Stimulated activated memory B cell treated with anti-CD40 and anti-IgM and Interleukin-4, amounts not matched to agents 10 μg/mL and 1 μg/mL and 100 μg/mL, for 72 hours (primary cell): ENCODE data around the gene RRBP1.
"Not testable (repeated sequence)": the region's sequence is repeated elsewhere in the genome, so short reads cannot be mapped to it uniquely, and the experiment has no call there.

Experiments
- ATAC-seq: fragments of 150-1000 bp; cut with Tn5 transposase; 2 replicates; pipeline ENCODE4 v1.10.0; 2021
- H3K27ac Mint-ChIP-seq: one replicate; pipeline ENCODE4 v1.8.0; 2022; ENCODE audit warnings: mild to moderate bottlenecking, mixed read lengths
- H3K27me3 Mint-ChIP-seq: one replicate; pipeline ENCODE4 v1.8.0; 2022; ENCODE audit warnings: mixed read lengths
- H3K36me3 Mint-ChIP-seq: one replicate; pipeline ENCODE4 v1.8.0; 2022; ENCODE audit warnings: mixed read lengths
- H3K4me1 Mint-ChIP-seq: one replicate; pipeline ENCODE4 v1.8.0; 2022; ENCODE audit warnings: mixed read lengths
- H3K4me3 Mint-ChIP-seq: one replicate; pipeline ENCODE4 v1.8.0; 2022; ENCODE audit warnings: mild to moderate bottlenecking, moderate library complexity, mixed read lengths
- H3K9me3 Mint-ChIP-seq: one replicate; pipeline ENCODE4 v1.8.0; 2022; ENCODE audit warnings: mixed read lengths

Gene RRBP1

DNA sequence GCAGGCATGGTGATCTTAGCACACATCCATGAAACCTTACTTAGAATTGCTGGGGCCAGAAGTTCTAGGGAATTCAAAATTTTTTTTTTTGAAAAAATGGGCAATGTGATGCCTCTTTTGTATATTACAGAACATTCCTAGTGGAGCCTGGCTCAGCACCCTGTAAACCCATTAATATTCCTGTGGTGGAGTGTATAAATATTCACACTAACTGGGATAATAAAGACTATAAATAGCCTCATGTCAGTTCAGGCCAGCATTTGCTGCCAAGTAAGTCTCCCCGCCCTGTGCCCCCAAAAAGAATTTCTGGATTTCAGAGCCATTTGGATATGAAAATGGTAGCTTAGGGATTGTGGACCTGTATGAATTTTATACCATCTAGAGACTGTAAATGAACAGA is 32.6 kb upstream of the RRBP1 start:
- no peaks in the 10 kb centered on the region for H3K36me3 Mint-ChIP-seq
- H3K27me3 Mint-ChIP-seq: peaks cover 24% of the 10 kb centered on the region
- ATAC-seq: no peak
- no peak overlapping the region for H3K4me3 Mint-ChIP-seq
- no peaks in the 10 kb centered on the region for H3K9me3 Mint-ChIP-seq
- H3K27ac Mint-ChIP-seq: no peak overlapping the region
- H3K4me1 Mint-ChIP-seq: peaks cover 5% of the 10 kb centered on the region

DNA sequence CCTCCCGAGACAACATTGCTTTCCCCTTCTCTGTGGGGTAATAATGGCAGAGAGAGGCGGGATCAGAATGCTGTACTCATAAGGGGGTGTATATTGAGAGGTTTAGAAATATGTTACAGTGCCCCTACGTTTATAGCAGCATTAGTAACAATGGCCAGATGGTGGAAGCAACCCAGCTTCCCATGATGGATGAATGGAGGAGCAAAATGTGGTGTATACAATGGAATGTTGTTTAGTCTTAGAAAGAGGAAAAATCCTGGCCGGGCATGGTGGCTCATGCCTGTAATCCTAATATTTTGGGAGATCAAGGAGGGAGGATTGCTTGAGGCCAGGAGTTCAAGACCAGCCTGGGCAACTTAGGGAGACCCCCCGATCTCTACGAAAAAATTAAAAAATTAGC is 30.7 kb upstream of the RRBP1 start:
- no peak for ATAC-seq
- peaks cover 5% of the 10 kb centered on the region for H3K4me1 Mint-ChIP-seq

GRCh38 chr20:17712201-17712600 is 30.2 kb upstream of the RRBP1 start:
- no peak for ATAC-seq
- Mint-ChIP-seq H3K9me3 (no peaks in the 10 kb centered on the region), H3K27me3 (peaks cover 14% of the 10 kb centered on the region), H3K4me1 (peaks cover 5% of the 10 kb centered on the region), H3K36me3 (no peaks in the 10 kb centered on the region), H3K27ac (no peak overlapping the region), H3K4me3 (no peak overlapping the region)

More for the DNA sequence above, 30.7 kb upstream of the RRBP1 start:
- no peaks in the 10 kb centered on the region for H3K9me3 Mint-ChIP-seq
- H3K27me3 Mint-ChIP-seq: peaks cover 14% of the 10 kb centered on the region
- H3K27ac Mint-ChIP-seq: no peak overlapping the region
- no peak overlapping the region for H3K4me3 Mint-ChIP-seq
- H3K36me3 Mint-ChIP-seq: no peaks in the 10 kb centered on the region

- H3K9me3 Mint-ChIP-seq: no peaks in the 10 kb centered on the region
Measured at GRCh38 chr20:17711267-17711627, 29.2 kb upstream of the RRBP1 start.

GRCh38 chr20:17710379-17711266 is 28.6 kb upstream of the RRBP1 start:
- Mint-ChIP-seq H3K4me1 (peaks cover 5% of the 10 kb centered on the region), H3K27me3 (peaks cover 14% of the 10 kb centered on the region), H3K27ac (no peak overlapping the region), H3K4me3 (no peak overlapping the region), H3K9me3 (no peaks in the 10 kb centered on the region), H3K36me3 (no peaks in the 10 kb centered on the region)
- ATAC-seq: peak; percentile 25

More at GRCh38 chr20:17711267-17711627, 29.2 kb upstream of the RRBP1 start:
- no peaks in the 10 kb centered on the region for H3K36me3 Mint-ChIP-seq
- H3K4me1 Mint-ChIP-seq: peaks cover 5% of the 10 kb centered on the region
- no peak overlapping the region for H3K27ac Mint-ChIP-seq
- no peak overlapping the region for H3K4me3 Mint-ChIP-seq
- no peak for ATAC-seq
- peaks cover 14% of the 10 kb centered on the region for H3K27me3 Mint-ChIP-seq

DNA sequence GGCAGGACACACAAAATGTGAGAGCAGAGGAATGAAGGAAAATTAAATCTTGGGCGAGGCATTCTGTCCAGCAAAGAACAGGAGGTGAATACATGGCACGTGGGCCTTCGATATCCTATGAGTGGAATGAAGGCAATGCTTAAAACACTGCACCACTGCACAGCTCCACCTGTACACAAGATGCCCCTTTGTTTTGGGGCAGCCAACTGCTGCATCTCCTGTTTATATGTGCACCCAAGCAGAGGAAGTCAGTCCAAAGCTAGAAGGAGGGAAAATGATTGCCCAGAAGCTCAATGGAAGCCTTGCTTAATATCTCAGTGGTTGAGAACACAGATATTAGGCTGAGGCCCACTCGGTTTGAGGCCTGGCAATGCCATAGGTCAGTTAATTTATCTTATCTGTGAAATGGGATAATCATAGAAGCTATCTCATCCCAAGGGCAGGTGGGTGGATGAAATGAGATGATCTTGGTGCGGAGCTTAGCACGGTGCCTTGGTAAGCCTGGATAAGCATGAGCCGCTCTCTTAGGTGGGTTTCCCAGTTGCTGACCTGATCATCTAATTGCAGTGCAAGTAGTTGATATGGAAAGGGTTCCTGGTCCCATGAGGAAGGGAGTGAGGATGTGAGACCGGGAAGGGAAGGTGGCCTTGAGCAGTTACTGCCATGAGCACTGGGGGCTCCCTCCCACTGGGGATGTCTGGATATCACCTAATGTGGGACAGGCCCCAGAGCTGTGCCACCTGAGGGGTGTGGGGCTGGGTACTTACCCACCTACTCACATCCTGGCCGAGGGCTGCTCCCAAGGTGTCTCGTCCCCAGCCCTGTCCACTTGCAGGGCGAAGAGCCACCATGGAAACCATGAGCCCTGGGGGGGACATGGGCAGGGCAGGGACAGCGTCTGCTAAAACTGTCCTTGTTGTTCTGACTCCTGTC is 27.6 kb upstream of the RRBP1 start:
- Mint-ChIP-seq H3K27ac (no peak overlapping the region), H3K4me3 (no peak overlapping the region), H3K9me3 (no peaks in the 10 kb centered on the region), H3K27me3 (peaks cover 14% of the 10 kb centered on the region), H3K4me1 (peaks cover 5% of the 10 kb centered on the region), H3K36me3 (no peaks in the 10 kb centered on the region)
- ATAC-seq: no peak

GRCh38 chr20:17708675-17709360 is 26.8 kb upstream of the RRBP1 start:
- Mint-ChIP-seq H3K27ac (no peak overlapping the region), H3K27me3 (peaks cover 14% of the 10 kb centered on the region), H3K4me3 (no peak overlapping the region), H3K9me3 (no peaks in the 10 kb centered on the region), H3K36me3 (no peaks in the 10 kb centered on the region), H3K4me1 (peaks cover 5% of the 10 kb centered on the region)
- ATAC-seq: no peak

GRCh38 chr20:17707951-17708350 is 25.9 kb upstream of the RRBP1 start:
- H3K36me3 Mint-ChIP-seq, H3K9me3 Mint-ChIP-seq, H3K4me1 Mint-ChIP-seq, H3K4me3 Mint-ChIP-seq, ATAC-seq, H3K27ac Mint-ChIP-seq: not testable (repeated sequence)
- peaks cover 11% of the 10 kb centered on the region for H3K27me3 Mint-ChIP-seq

- Mint-ChIP-seq H3K27me3 (no peaks in the 10 kb centered on the region), H3K4me3 (no peak overlapping the region), H3K27ac (no peak overlapping the region), H3K9me3 (no peaks in the 10 kb centered on the region), H3K4me1 (peaks cover 5% of the 10 kb centered on the region), H3K36me3 (no peaks in the 10 kb centered on the region)
- no peak for ATAC-seq
Measured at GRCh38 chr20:17706632-17707031, 24.6 kb upstream of the RRBP1 start.

DNA sequence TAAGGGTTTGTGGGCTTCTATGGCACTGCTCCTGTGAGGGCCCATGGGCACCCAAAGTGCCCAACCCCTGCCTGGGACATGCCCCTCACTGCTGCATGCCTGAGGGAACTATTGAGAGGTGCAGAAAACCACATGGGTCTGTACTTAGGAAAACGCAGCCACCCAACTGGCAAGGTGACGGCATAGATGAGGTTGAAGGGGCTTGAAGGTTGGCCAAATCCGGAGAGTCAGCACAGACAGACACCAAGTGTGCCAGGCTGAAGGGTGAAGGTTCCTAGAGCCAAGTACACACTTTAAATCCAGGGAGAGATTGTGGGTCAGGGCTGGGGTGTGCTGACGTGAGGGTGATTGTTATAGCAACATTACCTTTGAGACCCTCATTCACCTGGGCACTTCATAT is 23.9 kb upstream of the RRBP1 start:
- H3K27ac Mint-ChIP-seq: no peak overlapping the region
- peaks cover 5% of the 10 kb centered on the region for H3K4me1 Mint-ChIP-seq
- ATAC-seq: no peak
- no peaks in the 10 kb centered on the region for H3K27me3 Mint-ChIP-seq
- H3K9me3 Mint-ChIP-seq: no peaks in the 10 kb centered on the region
- no peak overlapping the region for H3K4me3 Mint-ChIP-seq
- H3K36me3 Mint-ChIP-seq: no peaks in the 10 kb centered on the region

DNA sequence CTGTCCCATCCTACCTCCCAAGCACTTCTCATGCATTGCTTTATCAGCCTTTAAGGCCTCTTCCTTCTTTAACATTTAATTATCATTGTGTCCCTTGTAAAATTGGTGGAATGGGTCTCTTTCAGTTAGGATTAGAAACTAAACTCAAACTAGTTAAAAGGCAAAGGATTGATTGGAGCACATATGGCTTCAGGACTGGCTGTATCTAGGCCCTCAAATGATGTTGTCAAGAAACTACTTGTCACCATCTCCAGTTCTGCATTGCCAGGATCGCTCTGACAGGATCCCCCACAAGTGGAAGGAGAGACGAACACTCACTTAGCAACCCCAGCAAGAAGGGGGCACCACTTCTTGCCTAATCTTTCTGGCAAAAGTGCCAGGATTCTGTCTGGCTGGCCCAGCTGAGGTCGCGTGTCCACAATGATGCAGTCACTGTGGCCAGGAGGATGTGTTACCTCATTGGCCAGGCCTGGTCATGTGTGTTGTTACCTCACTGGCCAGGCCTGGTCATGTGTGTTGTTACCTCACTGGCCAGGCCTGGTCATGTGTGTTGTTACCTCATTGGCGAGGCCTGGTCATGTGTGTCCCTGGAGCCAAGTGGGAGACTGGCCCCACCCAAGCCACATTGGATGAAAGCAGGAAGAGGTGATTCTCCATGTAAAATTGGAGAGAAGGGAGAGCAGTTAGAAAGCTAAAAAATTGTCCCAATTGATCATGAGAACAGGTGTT is 22.7 kb upstream of the RRBP1 start:
- Mint-ChIP-seq H3K36me3 (no peaks in the 10 kb centered on the region), H3K27me3 (no peaks in the 10 kb centered on the region), H3K27ac (no peak overlapping the region), H3K9me3 (no peaks in the 10 kb centered on the region), H3K4me1 (no peaks in the 10 kb centered on the region), H3K4me3 (no peak overlapping the region)
- no peak for ATAC-seq

DNA sequence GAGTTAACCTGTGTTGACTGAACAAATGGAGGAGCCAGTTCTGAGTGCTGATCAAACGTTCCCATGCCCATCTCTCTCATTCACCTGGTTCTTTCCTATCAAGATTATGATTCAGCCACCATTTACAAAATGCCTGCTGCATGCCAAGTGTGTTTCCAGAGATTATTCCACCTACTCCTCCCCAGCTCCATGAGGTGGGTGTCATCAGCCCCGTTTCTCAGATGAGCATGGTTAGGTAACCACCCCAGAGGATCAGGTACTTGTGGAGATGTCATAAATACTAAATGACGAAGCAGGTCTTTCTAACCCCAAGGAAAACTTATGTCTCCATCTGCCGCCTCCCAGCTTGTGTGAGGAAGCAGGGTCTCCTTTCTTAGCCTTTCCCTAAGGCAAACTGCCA is 19.8 kb upstream of the RRBP1 start:
- Mint-ChIP-seq H3K27ac (no peak overlapping the region), H3K36me3 (no peaks in the 10 kb centered on the region), H3K9me3 (peaks cover 1% of the 10 kb centered on the region), H3K27me3 (no peaks in the 10 kb centered on the region), H3K4me3 (no peak overlapping the region), H3K4me1 (no peaks in the 10 kb centered on the region)
- ATAC-seq: no peak

DNA sequence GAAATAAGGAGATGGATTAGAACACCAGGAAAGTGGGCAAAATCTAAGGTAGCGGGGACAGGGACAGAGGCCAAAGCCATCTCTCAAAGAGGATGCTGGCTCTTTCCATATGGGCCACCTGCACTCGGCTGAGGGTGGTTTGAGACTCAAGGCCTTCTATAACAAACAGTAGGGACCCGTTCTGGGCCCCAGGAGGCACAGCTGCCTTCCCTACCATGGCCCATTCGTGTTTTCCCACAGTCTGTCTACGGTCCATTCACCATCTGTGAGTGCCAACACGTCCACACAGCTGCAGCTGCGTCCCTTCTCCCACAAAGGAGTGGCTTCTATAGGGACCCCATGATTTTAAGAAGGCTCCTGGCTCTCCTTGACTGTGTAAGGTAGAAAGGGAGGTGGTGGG is 18.6 kb upstream of the RRBP1 start:
- no peak overlapping the region for H3K4me3 Mint-ChIP-seq
- no peaks in the 10 kb centered on the region for H3K27me3 Mint-ChIP-seq
- no peak for ATAC-seq
- no peaks in the 10 kb centered on the region for H3K36me3 Mint-ChIP-seq
- peaks cover 5% of the 10 kb centered on the region for H3K9me3 Mint-ChIP-seq
- H3K4me1 Mint-ChIP-seq: no peaks in the 10 kb centered on the region
- H3K27ac Mint-ChIP-seq: no peak overlapping the region

- Mint-ChIP-seq H3K27me3 (no peaks in the 10 kb centered on the region), H3K9me3 (peaks cover 6% of the 10 kb centered on the region), H3K4me1 (no peaks in the 10 kb centered on the region), H3K36me3 (no peaks in the 10 kb centered on the region), H3K27ac (no peak within 1 kb of the TSS), H3K4me3 (no peak within 1 kb of the TSS)
- ATAC-seq: no peak
Measured at GRCh38 chr20:17699931-17700351, 17.9 kb upstream of the RRBP1 start, which contains the start of gene BANF2. BANF2 (plus strand) TSS chr20:17699966; CDS start chr20:17725026, 25,060 bp downstream.
